GM21619 (cell line): Measurements from ENCODE around the gene VOPP1.
"Not testable (repeated sequence)": the region's sequence is repeated elsewhere in the genome, so short reads cannot be mapped to it uniquely, and the experiment has no call there.

ENCODE experiments used
- ATAC-seq: cut with Tn5 transposase; IDR thresholded peaks from one replicate; pipeline ENCODE4 v1.9.1; 2021; ENCODE audit not compliant: unreplicated experiment

Gene VOPP1

GRCh38 chr7:55572378-55573233 is at the start of gene VOPP1:
Gene VOPP1 (minus strand): TSS chr7:55572502. CDS start chr7:55572324, 178 bp downstream.
- ATAC-seq: peak; percentile 36

- no peak for ATAC-seq
These were observed 46.6 kb upstream of the VOPP1 start for GRCh38 chr7:55618913-55619312.

GRCh38 chr7:55614365-55615064 is 42.2 kb upstream of the VOPP1 start:
- ATAC-seq: not testable (repeated sequence)

- ATAC-seq: not testable (repeated sequence)
These were observed 37.4 kb upstream of the VOPP1 start for GRCh38 chr7:55609726-55610125.

GRCh38 chr7:55605661-55606060 is 33.4 kb upstream of the VOPP1 start:
- ATAC-seq: not testable (repeated sequence)

- ATAC-seq: peak; percentile 43
These were observed 25.7 kb upstream of the VOPP1 start for GRCh38 chr7:55597944-55598499.

- not testable (repeated sequence) for ATAC-seq
These were observed 25.0 kb upstream of the VOPP1 start for GRCh38 chr7:55597214-55597739.

GRCh38 chr7:55595511-55595910 is 23.2 kb upstream of the VOPP1 start:
- ATAC-seq: no peak

GRCh38 chr7:55594870-55595269 is 22.6 kb upstream of the VOPP1 start:
- no peak for ATAC-seq

- no peak for ATAC-seq
These were observed 22.1 kb upstream of the VOPP1 start for GRCh38 chr7:55594414-55594813.

GRCh38 chr7:55593515-55594318 is 21.4 kb upstream of the VOPP1 start:
- ATAC-seq: peak; percentile 59

- no peak for ATAC-seq
These were observed 20.8 kb upstream of the VOPP1 start for GRCh38 chr7:55593172-55593514.

- no peak for ATAC-seq
These were observed 20.2 kb upstream of the VOPP1 start for GRCh38 chr7:55592492-55592891.

GRCh38 chr7:55591282-55591931 is 19.1 kb upstream of the VOPP1 start:
- ATAC-seq: peak; percentile 36

- no peak for ATAC-seq
These were observed 18.4 kb upstream of the VOPP1 start for GRCh38 chr7:55590517-55591281.

GRCh38 chr7:55589905-55590304 is 17.6 kb upstream of the VOPP1 start:
- ATAC-seq: no peak

GRCh38 chr7:55588976-55589604 is 16.8 kb upstream of the VOPP1 start:
- no peak for ATAC-seq

- no peak for ATAC-seq
These were observed 16.0 kb upstream of the VOPP1 start for GRCh38 chr7:55588379-55588699.

- ATAC-seq: no peak
These were observed 15.5 kb upstream of the VOPP1 start for GRCh38 chr7:55587687-55588378.
